Measurements from ENCODE around the gene MED26. TPM values are rescaled to one million over a fixed set of nuclear protein-coding genes. Genes with fewer than 3 reads are reported as not detected.
"Not testable (repeated sequence)": the region's sequence is repeated elsewhere in the genome, so short reads cannot be mapped to it uniquely, and the experiment has no call there.

MED26 gene
- total RNA-seq, 1 donor from 2014 or later, result 3.5 TPM

DNA sequence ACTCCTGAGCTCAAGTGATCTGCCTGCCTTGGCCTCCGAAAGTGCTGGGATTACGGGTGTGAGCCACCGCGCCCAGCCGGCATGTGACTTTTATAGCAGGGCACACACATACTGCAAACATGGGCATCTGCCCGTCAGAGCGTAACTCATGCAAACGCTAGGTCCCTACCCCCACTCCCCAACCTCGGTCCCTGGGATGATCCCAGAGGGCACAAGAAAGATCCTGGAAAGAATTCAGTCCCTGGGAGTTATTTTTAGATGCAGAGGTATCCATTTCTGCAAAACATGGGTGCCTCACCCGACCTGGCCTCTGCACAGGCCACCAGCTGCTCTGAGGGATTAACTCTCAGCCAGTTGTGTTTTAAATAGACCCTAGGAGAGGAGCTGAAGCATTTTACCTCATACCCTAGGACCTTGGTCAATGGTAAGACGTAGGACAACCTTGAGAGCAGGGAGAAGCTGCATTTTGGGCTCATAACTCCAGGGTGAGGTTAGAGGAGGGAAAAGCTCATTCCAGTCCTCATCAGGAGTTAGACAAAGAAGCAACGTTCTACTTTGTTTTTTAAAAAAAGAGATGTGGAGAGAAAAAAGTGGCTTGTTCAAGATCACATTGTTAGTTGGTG lies 43.8 kb upstream of the MED26 start:
- intact Hi-C loops (cut with DNase I), result no loop called here
- no peak overlapping the region for H3K4me3 ChIP-seq
- no peaks in the 10 kb centered on the region for H3K9me3 ChIP-seq
- no peaks in the 10 kb centered on the region for H3K4me1 ChIP-seq
- TF ChIP-seq, protein P1, sequence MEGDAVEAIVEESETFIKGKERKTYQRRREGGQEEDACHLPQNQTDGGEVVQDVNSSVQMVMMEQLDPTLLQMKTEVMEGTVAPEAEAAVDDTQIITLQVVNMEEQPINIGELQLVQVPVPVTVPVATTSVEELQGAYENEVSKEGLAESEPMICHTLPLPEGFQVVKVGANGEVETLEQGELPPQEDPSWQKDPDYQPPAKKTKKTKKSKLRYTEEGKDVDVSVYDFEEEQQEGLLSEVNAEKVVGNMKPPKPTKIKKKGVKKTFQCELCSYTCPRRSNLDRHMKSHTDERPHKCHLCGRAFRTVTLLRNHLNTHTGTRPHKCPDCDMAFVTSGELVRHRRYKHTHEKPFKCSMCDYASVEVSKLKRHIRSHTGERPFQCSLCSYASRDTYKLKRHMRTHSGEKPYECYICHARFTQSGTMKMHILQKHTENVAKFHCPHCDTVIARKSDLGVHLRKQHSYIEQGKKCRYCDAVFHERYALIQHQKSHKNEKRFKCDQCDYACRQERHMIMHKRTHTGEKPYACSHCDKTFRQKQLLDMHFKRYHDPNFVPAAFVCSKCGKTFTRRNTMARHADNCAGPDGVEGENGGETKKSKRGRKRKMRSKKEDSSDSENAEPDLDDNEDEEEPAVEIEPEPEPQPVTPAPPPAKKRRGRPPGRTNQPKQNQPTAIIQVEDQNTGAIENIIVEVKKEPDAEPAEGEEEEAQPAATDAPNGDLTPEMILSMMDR (IDR thresholded peaks at IDR 0.05), result no peak
- DNase-seq (ENCODE audit: low spot score in 2 of 2), result no peak
- no peak overlapping the region for H3K27ac ChIP-seq
- H3K36me3 ChIP-seq, result no peaks in the 10 kb centered on the region
- no peaks in the 10 kb centered on the region for H3K27me3 ChIP-seq

DNA sequence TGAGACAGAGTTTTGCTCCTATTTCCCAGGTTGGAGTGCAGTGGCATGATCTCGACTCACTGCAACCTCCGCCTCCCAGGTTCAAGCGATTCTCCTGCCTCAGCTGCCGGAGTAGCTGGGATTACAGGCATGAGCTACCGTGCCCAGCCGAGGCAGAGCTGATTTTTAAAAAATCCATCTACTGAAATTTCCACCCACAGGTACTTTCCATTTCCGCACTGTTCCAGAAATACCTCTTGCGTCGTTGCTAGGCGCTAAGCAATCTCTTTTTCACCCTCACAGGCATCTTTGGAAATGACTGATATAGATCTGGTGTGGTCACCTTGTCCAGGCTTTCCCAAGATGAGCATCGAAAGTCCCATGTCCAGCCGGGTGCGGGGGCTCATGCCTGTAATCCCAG lies 42.3 kb upstream of the MED26 start:
- TF ChIP-seq, protein P1 (IDR thresholded peaks at IDR 0.05), result no peak
- H3K4me1 ChIP-seq, result no peaks in the 10 kb centered on the region
- intact Hi-C loops (cut with DNase I), result no loop called here

DNA sequence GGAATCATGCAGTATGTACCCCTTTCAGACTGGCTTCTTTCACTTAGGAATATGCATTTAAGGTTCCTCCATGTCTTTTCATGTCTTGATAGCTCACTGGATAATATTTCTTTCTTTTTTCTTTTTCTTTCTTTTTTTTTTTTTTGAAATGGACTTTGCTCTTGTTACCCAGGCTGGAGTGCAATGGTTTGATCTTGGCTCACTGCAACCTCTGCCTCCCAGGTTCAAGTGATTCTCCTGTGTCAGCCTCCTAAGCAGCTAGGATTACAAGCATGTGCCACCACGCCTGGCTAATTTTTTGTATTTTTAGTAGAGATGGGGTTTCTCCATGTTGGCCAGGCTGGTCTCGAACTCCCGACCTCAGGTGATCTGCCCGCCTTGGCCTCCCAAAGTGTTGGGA lies 40.7 kb upstream of the MED26 start:
- H3K9me3 ChIP-seq; H3K36me3 ChIP-seq; H3K4me3 ChIP-seq; DNase-seq (ENCODE audit: low spot score in 2 of 2); H3K27ac ChIP-seq; H3K4me1 ChIP-seq; H3K27me3 ChIP-seq; intact Hi-C loops (cut with DNase I): not testable (repeated sequence)

More for the DNA sequence above, 42.3 kb upstream of the MED26 start:
- Histone ChIP-seq H3K27me3 (no peaks in the 10 kb centered on the region), H3K36me3 (no peaks in the 10 kb centered on the region), H3K9me3 (no peaks in the 10 kb centered on the region), H3K27ac (no peak overlapping the region), H3K4me3 (no peak overlapping the region)
- no peak for DNase-seq (ENCODE audit: low spot score in 2 of 2)

DNA sequence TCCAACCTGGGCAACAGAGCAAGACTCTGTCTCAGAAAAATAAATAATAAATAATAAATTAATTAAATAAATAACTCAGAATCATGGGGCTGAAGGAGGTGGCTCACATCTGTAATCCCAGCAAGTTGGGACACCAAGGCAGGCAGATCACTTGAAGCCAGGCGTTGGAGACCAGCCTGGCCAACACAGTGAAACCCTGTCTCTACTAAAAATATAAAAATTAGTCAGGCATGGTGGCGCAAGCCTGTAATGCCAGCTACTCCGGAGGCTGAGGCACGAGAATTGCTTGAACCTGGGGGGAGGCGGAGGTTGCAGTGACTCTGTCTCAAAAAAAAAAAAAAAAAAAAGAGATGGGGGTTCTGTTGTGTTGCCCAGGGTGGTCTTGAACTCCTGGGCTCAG lies 40.2 kb upstream of the MED26 start:
- no peaks in the 10 kb centered on the region for H3K4me1 ChIP-seq
- no peak overlapping the region for H3K4me3 ChIP-seq
- H3K27ac ChIP-seq, result no peak overlapping the region
- no peaks in the 10 kb centered on the region for H3K36me3 ChIP-seq
- no peaks in the 10 kb centered on the region for H3K27me3 ChIP-seq
- H3K9me3 ChIP-seq, result no peaks in the 10 kb centered on the region
- no peak for DNase-seq (ENCODE audit: low spot score in 2 of 2)
- TF ChIP-seq, protein P1 (IDR thresholded peaks at IDR 0.05), result no peak
- intact Hi-C loops (cut with DNase I), result no loop called here

DNA sequence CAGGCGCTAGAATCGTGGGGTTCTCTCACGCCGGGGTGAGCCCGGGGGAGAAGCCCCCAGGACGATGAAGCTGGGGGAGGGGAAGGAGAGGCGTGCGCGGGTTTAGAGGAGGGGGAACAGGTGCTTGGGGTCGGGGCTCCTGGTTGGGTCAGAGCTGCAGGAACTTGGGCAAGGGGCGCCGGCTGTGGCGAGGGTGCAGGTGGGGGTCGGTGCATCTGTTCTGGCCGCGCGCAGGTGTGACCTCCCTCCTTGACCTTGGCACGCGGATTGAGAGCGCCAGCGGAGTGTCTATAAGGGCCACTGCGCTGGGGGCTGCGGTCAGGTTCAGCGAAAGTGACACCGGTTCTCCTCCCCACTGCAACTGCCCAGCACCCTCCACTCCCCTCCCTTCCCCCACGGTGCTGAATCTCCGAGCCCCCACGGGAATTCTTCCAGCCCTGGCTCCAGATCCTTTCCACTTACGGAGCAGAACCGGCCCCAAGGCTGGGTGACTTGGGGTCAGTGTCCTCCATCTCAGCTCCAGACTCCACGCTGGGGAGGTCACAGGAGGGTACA lies 33.6 kb upstream of the MED26 start:
- peak overlapping the region; percentile 81 to 93 for H3K4me3 ChIP-seq
- H3K27me3 ChIP-seq, result no peaks in the 10 kb centered on the region
- peaks cover 9 to 20% of the 10 kb centered on the region in 2 donors for H3K4me1 ChIP-seq
- peaks cover 4 to 10% of the 10 kb centered on the region in 2 donors for H3K36me3 ChIP-seq
- peak in 1 of 2 donors; percentile 69 for DNase-seq (ENCODE audit: low spot score in 2 of 2)
- peak overlapping the region; percentile 87 for H3K27ac ChIP-seq
- intact Hi-C loops (cut with DNase I), result loop anchor here (5.0 kb wide), 1 partner anchor 89 kb away; the partner anchor contains the start of gene SLC35E1
- TF ChIP-seq, protein P1 (IDR thresholded peaks at IDR 0.05), result no peak
- H3K9me3 ChIP-seq, result no peaks in the 10 kb centered on the region

DNA sequence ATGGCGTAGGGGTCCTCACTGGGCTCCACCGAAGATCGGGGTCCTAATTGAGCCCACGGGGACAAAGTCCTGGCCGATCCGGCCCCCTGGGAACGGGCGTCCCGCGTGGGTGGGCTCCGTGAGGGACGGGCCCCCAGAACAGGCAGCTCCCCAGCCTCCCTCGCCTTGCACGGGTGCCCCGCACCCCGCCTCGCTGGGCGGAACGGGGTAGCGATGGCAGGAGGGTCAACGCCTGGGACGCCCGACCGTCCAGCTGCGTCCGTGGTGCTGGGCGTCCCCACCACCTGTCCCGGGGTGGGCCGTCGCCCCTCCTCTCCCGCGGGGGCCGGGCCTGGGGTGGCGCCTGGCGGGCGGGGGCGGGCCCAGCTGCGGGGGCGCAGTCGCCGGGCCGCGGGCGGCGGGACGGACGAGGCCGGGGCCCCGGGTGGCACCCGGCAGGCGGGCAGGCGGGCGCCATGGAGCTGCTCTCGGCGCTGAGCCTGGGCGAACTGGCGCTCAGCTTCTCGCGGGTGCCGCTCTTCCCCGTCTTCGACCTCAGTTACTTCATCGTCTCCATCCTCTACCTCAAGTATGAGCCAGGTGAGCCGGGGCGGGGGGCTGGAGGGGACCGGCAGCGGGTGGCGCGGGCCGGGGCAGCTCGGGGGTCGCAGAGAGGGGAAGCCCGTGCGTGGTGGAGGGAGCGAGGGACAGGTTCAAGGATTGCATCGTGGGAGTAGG lies 32.9 kb upstream of the MED26 start, which contains the start of gene TMEM38A:
TSS of gene TMEM38A (plus strand) at position 377 of the 717 bp plus-strand sequence. CDS start at position 456, 79 bp downstream.
- intact Hi-C loops (cut with DNase I), result loop anchor here (1.0 to 5.0 kb wide), 4 partner anchors 33 to 165 kb away; partner anchors contain the start of genes C19orf44, CALR3, CHERP and MED26
- DNase-seq (ENCODE audit: low spot score in 2 of 2), result peak in 1 of 2 donors; percentile 70
- H3K36me3 ChIP-seq, result peaks cover 8 to 15% of the 10 kb centered on the region in 2 donors
- TF ChIP-seq, protein P1 (IDR thresholded peaks at IDR 0.05), result no peak
- no peaks in the 10 kb centered on the region for H3K27me3 ChIP-seq
- H3K9me3 ChIP-seq, result no peaks in the 10 kb centered on the region
- peak within 1 kb of the TSS; percentile 87 for H3K27ac ChIP-seq
- peak within 1 kb of the TSS; percentile 81 to 93 for H3K4me3 ChIP-seq
- H3K4me1 ChIP-seq, result peaks cover 9 to 20% of the 10 kb centered on the region in 2 donors

Measured in ascending aorta (tissue), 2 donors.